A549 (cell line): ENCODE results near the gene OR2T3.
"Not testable (repeated sequence)": the region's sequence is repeated elsewhere in the genome, so short reads cannot be mapped to it uniquely, and the experiment has no call there.

Source experiments
- CBX2 ChIP-seq: fragments of 200-600 bp; sonication (generic); IDR thresholded peaks from 2 replicates; pipeline ENCODE4 v1.6.1; 2016; ENCODE audit warnings: low read depth, mild to moderate bottlenecking, borderline replicate concordance
- EHMT2 ChIP-seq: fragments of 200-600 bp; sonication (generic); IDR thresholded peaks from 2 replicates; pipeline ENCODE4 v1.6.1; 2016; ENCODE audit warnings: antibody characterized with exemption, low read depth, mild to moderate bottlenecking, moderate library complexity
- FOSL2 ChIP-seq, 2 experiments: fragments of 450-650 bp in 1 of 2; fragments of >200 bp in 1 of 2; sonication (Bioruptor Twin) in 1 of 2; formaldehyde crosslinking; IDR thresholded peaks; 2 replicates each; pipeline versions ENCODE4 v1.5.0 to v1.6.1; 2016 to 2020; ENCODE audit warnings: mild to moderate bottlenecking in 1 of 2, moderate library complexity in 1 of 2
- HOXB13 ChIP-seq: fragments of 250-450 bp; sonication (Bioruptor Pico); IDR thresholded peaks from 2 replicates; pipeline ENCODE4 v1.5.0; 2020; ENCODE audit warnings: low read depth, mild to moderate bottlenecking, moderate library complexity
- JUN ChIP-seq, 2 experiments: fragments of >200 bp; sonication (Bioruptor Twin); formaldehyde crosslinking; IDR thresholded peaks; 2 replicates in 1 of 2; 3 replicates in 1 of 2; pipeline ENCODE4 v1.6.1; 2016 to 2017
- POLR2A ChIP-seq: IDR thresholded peaks from 2 replicates; pipeline ENCODE4 v1.6.1; 2012; ENCODE audit warnings: mild to moderate bottlenecking, low read length
- SMC3 ChIP-seq: fragments of >200 bp; sonication (Bioruptor Twin); formaldehyde crosslinking; IDR thresholded peaks from 3 replicates; pipeline ENCODE4 v1.6.1; 2018; ENCODE audit warnings: inconsistent platforms
- SREBF2 ChIP-seq: fragments of 450-650 bp; IDR thresholded peaks from 2 replicates; pipeline ENCODE4 v1.6.1; 2014; ENCODE audit warnings: mild to moderate bottlenecking, moderate library complexity
- USF2 ChIP-seq: fragments of 450-650 bp; IDR thresholded peaks from 2 replicates; pipeline ENCODE4 v1.6.1; 2014; ENCODE audit warnings: antibody characterized with exemption
- TF ChIP-seq, protein P1 (sequence below): fragments of >200 bp; sonication (Bioruptor Twin); formaldehyde crosslinking; IDR thresholded peaks from 3 replicates; pipeline ENCODE4 v1.5.1; 2016
- TF ChIP-seq, protein P2 (sequence below): fragments of 250-450 bp; sonication (Bioruptor Pico); IDR thresholded peaks from 2 replicates; pipeline ENCODE4 v1.5.0; 2021; ENCODE audit warnings: mild to moderate bottlenecking, moderate library complexity, borderline replicate concordance

DNA sequence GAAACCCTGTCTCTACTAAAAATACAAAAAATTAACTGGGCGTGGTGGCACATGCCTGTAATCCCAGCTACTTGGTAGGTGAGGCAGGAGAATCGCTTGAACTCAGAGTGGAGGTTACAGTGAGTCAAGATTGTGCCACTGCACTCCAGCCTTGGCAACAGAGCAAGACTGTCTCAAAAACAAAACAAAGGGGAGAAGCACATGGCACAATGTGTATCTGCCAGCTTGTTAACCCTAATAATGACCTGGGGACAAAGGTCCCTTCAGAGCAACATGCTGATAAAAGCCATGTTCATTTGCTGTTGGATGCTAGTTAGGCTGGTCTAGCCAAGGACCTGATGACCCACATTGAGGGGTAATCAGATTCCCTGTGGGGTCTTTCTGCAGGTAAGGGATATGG lies 16.5 kb upstream of the OR2T3 start:
- TF ChIP-seq, protein P1, sequence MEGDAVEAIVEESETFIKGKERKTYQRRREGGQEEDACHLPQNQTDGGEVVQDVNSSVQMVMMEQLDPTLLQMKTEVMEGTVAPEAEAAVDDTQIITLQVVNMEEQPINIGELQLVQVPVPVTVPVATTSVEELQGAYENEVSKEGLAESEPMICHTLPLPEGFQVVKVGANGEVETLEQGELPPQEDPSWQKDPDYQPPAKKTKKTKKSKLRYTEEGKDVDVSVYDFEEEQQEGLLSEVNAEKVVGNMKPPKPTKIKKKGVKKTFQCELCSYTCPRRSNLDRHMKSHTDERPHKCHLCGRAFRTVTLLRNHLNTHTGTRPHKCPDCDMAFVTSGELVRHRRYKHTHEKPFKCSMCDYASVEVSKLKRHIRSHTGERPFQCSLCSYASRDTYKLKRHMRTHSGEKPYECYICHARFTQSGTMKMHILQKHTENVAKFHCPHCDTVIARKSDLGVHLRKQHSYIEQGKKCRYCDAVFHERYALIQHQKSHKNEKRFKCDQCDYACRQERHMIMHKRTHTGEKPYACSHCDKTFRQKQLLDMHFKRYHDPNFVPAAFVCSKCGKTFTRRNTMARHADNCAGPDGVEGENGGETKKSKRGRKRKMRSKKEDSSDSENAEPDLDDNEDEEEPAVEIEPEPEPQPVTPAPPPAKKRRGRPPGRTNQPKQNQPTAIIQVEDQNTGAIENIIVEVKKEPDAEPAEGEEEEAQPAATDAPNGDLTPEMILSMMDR: not testable (repeated sequence)
- TF ChIP-seq, protein P2, sequence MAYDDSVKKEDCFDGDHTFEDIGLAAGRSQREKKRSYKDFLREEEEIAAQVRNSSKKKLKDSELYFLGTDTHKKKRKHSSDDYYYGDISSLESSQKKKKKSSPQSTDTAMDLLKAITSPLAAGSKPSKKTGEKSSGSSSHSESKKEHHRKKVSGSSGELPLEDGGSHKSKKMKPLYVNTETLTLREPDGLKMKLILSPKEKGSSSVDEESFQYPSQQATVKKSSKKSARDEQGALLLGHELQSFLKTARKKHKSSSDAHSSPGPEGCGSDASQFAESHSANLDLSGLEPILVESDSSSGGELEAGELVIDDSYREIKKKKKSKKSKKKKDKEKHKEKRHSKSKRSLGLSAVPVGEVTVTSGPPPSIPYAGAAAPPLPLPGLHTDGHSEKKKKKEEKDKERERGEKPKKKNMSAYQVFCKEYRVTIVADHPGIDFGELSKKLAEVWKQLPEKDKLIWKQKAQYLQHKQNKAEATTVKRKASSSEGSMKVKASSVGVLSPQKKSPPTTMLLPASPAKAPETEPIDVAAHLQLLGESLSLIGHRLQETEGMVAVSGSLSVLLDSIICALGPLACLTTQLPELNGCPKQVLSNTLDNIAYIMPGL: not testable (repeated sequence)
- not testable (repeated sequence) for TF ChIP-seq POLR2A; SREBF2; EHMT2; CBX2; SMC3; FOSL2 (IDR thresholded peaks at IDR 0.05); FOSL2 (CRISPR knock-in tag; IDR thresholded peaks at IDR 0.05); JUN (IDR thresholded peaks at IDR 0.05); USF2; HOXB13 (CRISPR knock-in tag)
